ENCODE data around the gene WIPI1.
A peak's percentile ranks its signal among the peaks of the same experiment; 100 is the strongest.

WIPI1 gene

GRCh38 chr17:68459037-68459639 is 1.8 kb upstream of the WIPI1 start:
- DNase-seq (ENCODE audit: low read depth) = no peak
- no peak overlapping the region for H3K4me3 ChIP-seq (ENCODE audit: low read depth, low read length)
- TF ChIP-seq MAX (IDR thresholded peaks at IDR 0.05; ENCODE audit: low read depth, low read length) = no peak
- no peak for TF ChIP-seq POLR2A (IDR thresholded peaks at IDR 0.05; ENCODE audit: extremely low read depth, insufficient read length)
- no peak for TF ChIP-seq MYC (IDR thresholded peaks at IDR 0.05; ENCODE audit: low read depth, low read length)
- no peak for TF ChIP-seq CTCF (IDR thresholded peaks at IDR 0.05; ENCODE audit: low read depth, low read length)

DNA sequence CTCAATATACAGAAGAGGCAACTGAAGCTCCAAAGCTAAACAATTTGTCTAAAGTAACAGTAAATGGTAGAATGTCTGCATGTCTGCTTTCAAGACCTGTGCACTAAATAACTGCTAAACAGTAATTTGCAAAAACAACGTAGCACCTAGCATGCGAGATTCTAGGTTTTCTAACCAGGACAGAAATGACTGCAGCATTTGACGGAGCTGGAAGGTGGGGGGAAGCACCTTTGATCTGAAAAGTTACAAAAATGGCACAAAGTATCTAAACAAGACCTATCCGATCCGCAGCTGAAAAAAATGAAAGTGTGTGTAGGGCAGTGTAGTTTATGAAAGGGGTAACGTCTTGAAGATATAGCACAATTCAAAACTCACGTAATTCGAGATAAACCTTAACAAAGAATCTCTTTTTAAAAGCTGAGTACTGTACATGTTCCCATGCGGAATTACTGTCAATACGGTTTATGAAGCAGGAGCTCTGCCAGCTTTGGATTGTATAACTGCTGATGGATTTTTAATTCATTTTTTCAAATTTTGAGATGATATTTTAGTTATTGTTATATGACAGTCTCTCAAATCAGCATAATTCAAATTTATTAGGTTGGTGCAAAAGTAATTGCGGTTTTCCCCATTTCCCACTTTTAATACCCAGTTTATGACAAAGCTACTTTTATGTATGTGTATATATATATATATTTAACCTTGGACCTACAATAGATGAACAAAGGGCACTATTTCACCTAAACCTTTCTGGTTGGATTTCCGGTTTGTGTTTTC is 1.2 kb upstream of the WIPI1 start:
- H3K4me3 ChIP-seq (ENCODE audit: low read depth, low read length) = peak overlapping the region; percentile 58
- no peak for DNase-seq (ENCODE audit: low read depth)
- TF ChIP-seq MAX (IDR thresholded peaks at IDR 0.05; ENCODE audit: low read depth, low read length) = no peak
- TF ChIP-seq POLR2A (IDR thresholded peaks at IDR 0.05; ENCODE audit: extremely low read depth, insufficient read length) = no peak
- no peak for TF ChIP-seq MYC (IDR thresholded peaks at IDR 0.05; ENCODE audit: low read depth, low read length)
- no peak for TF ChIP-seq CTCF (IDR thresholded peaks at IDR 0.05; ENCODE audit: low read depth, low read length)

DNA sequence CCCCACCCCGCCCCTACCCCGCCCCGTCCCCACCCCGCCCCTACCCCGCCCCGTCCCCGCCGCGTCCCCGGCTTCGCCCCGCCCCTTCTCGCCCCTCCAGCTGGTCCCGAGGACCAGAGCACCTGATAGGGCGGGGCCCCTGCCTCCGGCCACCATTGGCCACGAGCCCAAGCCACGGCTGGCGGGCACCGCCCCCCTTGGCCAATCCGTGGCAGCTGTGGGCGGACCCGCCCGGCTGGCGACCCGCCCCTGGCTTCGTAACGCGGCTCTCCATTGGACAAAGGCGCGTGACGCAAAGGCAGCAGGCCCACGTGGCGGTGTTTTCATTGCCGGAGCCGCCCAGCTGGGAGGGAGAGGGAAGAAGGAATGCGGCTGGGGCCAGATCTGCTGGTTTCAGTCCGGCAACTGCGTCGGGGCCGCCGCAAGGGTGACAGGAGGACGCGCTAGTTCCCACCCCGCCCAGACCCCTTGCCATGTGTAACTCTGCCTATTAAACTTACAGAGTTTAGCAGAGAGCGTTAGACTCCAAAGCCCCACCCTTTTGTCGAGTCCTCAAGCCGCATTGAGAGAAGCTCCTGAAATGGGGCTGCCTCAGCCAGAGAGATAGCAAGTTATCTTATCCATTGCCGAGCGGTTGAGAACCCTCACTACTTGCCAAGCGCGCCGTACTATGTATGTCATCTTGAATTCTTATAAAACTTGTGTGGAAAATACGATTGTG is 403 bp upstream of the WIPI1 start:
- TF ChIP-seq MYC (IDR thresholded peaks at IDR 0.05; ENCODE audit: low read depth, low read length) (0 out of 2 replicates have a peak, but pooled peaks have one; percentile 20), POLR2A (IDR thresholded peaks at IDR 0.05; ENCODE audit: extremely low read depth, insufficient read length) (no peak), MAX (IDR thresholded peaks at IDR 0.05; ENCODE audit: low read depth, low read length) (peak; percentile 100), CTCF (IDR thresholded peaks at IDR 0.05; ENCODE audit: low read depth, low read length) (no peak)
- peak; percentile 97 for DNase-seq (ENCODE audit: low read depth)
- peak overlapping the region; percentile 58 for H3K4me3 ChIP-seq (ENCODE audit: low read depth, low read length)

GRCh38 chr17:68456339-68457167 is 743 bp downstream of the WIPI1 start:
- H3K4me3 ChIP-seq (ENCODE audit: low read depth, low read length) = peak overlapping the region; percentile 55
- no peak for TF ChIP-seq POLR2A (IDR thresholded peaks at IDR 0.05; ENCODE audit: extremely low read depth, insufficient read length)
- TF ChIP-seq MYC (IDR thresholded peaks at IDR 0.05; ENCODE audit: low read depth, low read length) = no peak
- TF ChIP-seq CTCF (IDR thresholded peaks at IDR 0.05; ENCODE audit: low read depth, low read length) = no peak
- TF ChIP-seq MAX (IDR thresholded peaks at IDR 0.05; ENCODE audit: low read depth, low read length) = no peak
- DNase-seq (ENCODE audit: low read depth) = peak; percentile 48

DNA sequence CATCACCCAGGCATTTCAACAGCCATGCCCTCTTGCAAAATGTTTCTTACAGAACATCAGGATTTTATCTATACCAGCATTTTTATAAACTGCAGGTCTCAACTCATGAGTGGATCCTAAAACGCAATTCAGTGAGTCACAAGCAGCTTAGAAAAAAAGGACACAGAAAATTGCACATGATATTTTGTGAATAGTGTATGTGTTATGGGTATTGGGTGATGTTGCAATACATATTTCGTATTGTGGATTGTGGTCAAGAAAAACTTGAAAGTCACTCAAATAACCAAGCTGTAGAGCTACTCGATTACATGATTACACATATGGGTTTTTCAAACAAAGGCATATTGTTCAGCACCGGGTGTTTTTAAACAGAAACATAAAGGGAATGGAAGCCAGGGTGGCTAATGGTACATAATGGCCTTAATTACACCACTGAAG is 1.4 kb downstream of the WIPI1 start:
- H3K4me3 ChIP-seq (ENCODE audit: low read depth, low read length) = peak overlapping the region; percentile 55
- TF ChIP-seq MAX (IDR thresholded peaks at IDR 0.05; ENCODE audit: low read depth, low read length) (no peak), MYC (IDR thresholded peaks at IDR 0.05; ENCODE audit: low read depth, low read length) (no peak; the same call in 1 of the 2 replicates), POLR2A (IDR thresholded peaks at IDR 0.05; ENCODE audit: extremely low read depth, insufficient read length) (no peak), CTCF (IDR thresholded peaks at IDR 0.05; ENCODE audit: low read depth, low read length) (no peak)
- peak; percentile 80 for DNase-seq (ENCODE audit: low read depth)

Data from NB4 (cell line).